Activated B cell treated with CpG ODN at 0.5 μM for 24 hours (primary cell): ENCODE results near the gene RIMKLB. TPM values are rescaled to one million over a fixed set of nuclear protein-coding genes. Genes with fewer than 3 reads are reported as not detected.

ENCODE experiments used
- ATAC-seq: fragments of 200-7000 bp; cut with Tn5 transposase; one replicate; pipeline ENCODE4 v1.10.0; 2021; ENCODE audit warnings: low read depth, mild to moderate bottlenecking, moderate library complexity
- CTCF ChIA-PET: fragments of 350-600 bp; sonication (Branson Sonifier 250); formaldehyde crosslinking; loops from one replicate; lab custom pipeline; 2021; ENCODE audit warnings: antibody characterized with exemption; lab: Charles Lee
- POLR2A ChIA-PET: fragments of 350-600 bp; sonication (Branson Sonifier 250); formaldehyde crosslinking; loops from one replicate; lab custom pipeline; 2021; ENCODE audit warnings: antibody characterized with exemption; lab: Charles Lee
- DNase-seq: peaks from one replicate; pipeline ENCODE4 v3.0.0; 2022
- H3K27ac Mint-ChIP-seq: one replicate; pipeline ENCODE4 v1.8.0; 2020; ENCODE audit warnings: mixed read lengths
- H3K27me3 Mint-ChIP-seq: one replicate; pipeline ENCODE4 v1.8.0; 2021; ENCODE audit warnings: mixed read lengths
- H3K36me3 Mint-ChIP-seq: one replicate; pipeline ENCODE4 v1.8.0; 2021; ENCODE audit warnings: low read depth, mixed read lengths
- H3K4me1 Mint-ChIP-seq: one replicate; pipeline ENCODE4 v1.8.0; 2021; ENCODE audit warnings: mixed read lengths
- H3K4me3 Mint-ChIP-seq: one replicate; pipeline ENCODE4 v1.8.0; 2020; ENCODE audit warnings: mild to moderate bottlenecking, mixed read lengths
- H3K9me3 Mint-ChIP-seq: one replicate; pipeline ENCODE4 v1.8.0; 2020; ENCODE audit warnings: mixed read lengths
- CTCF ChIP-seq: fragments of 200-600 bp; IDR thresholded peaks from one replicate; pipeline ENCODE4 v1.8.0; 2022; ENCODE audit warnings: antibody characterized with exemption, mild to moderate bottlenecking
- intact Hi-C: fragments of 100-400 bp; cut with micrococcal nuclease; formaldehyde crosslinking; loops from one replicate; pipeline ENCODE4 v1.15.1; 2024
- total RNA-seq: library from RNA; stranded (reverse); gene quantifications from 2 replicates; pipeline ENCODE4 v1.2.3, GENCODE V29; 2022

The RIMKLB gene
- total RNA-seq, 1 donor from 2014 or later, result 31.9 TPM

- Mint-ChIP-seq H3K4me1 (no peaks in the 10 kb centered on the region), H3K27me3 (no peaks in the 10 kb centered on the region), H3K9me3 (peaks cover 3% of the 10 kb centered on the region), H3K36me3 (no peaks in the 10 kb centered on the region), H3K27ac (no peak overlapping the region), H3K4me3 (no peak overlapping the region)
- ChIA-PET CTCF (no interaction called here), POLR2A (interaction anchor here (0.6 kb wide), 1 partner anchor 126 kb away, joined by 5 read pairs; no protein-coding TSS in a partner anchor)
- no peak for DNase-seq
- ATAC-seq, result no peak
- intact Hi-C loops, result no loop called here
- TF ChIP-seq CTCF, result no peak
Measured at GRCh38 chr12:8821591-8821990, 123.8 kb downstream of the RIMKLB start.

DNA sequence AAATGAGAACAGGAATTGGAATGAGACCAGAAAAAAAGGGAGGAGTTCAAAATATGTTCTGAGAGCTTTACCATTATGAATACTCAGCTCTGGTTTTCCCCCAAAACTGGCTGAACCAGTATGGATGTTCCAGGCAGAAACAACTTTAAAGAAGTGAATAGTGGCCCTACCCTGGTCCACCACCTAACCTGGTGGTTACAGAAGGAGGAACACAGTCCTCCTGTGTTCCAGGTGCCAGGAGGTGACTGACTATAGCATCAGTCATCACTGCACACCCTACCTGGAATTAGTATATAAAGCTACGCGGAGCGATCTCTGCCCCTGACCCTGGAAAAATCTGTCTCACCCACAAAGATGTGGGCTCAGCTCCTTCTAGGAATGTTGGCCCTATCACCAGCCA is 124.5 kb downstream of the RIMKLB start, which contains the start of gene A2ML1:
TSS of gene A2ML1 (plus strand) at position 324 of the 400 bp plus-strand sequence. CDS start at position 355, 31 bp downstream.
- TF ChIP-seq CTCF, result no peak
- CTCF ChIA-PET, result no interaction called here
- ATAC-seq (no peak), DNase-seq (no peak)
- Mint-ChIP-seq H3K9me3 (peaks cover 3% of the 10 kb centered on the region), H3K27ac (no peak within 1 kb of the TSS), H3K36me3 (no peaks in the 10 kb centered on the region), H3K27me3 (peaks cover under 1% of the 10 kb centered on the region), H3K4me1 (no peaks in the 10 kb centered on the region), H3K4me3 (no peak within 1 kb of the TSS)
- intact Hi-C loops, result no loop called here
- POLR2A ChIA-PET, result no interaction called here

DNA sequence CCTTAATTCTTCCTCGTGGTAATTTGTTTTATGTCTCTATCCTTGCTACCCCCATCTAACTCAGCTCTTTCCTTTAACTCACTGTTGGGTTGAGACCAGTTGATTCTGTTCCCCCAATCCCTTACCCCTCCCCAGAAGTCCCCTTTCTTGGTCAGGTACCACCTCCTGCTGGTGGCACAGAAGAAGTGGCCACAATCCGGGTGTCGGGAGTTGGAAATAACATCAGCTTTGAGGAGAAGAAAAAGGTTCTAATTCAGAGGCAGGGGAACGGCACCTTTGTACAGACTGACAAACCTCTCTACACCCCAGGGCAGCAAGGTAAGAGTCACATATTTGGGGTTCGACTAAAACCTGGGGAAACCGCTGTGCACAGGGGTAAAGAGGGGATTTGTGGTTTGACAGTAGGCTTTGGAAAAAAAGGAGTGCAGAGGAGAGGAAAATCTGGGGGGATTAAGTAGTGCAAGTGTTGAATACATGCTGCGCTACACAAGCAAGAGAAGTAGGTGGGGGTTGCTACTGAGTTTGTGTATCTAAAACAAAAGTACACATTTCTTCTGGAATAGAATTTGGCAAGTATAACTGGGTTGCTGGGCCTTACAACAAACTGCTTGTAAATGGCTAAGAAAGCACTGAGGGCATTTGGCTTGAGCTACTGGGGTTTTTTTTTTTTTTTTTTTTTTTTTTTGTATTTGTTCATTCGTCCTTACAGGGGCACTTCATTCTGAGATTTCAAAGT is 125.9 kb downstream of the RIMKLB start:
- no peak for TF ChIP-seq CTCF
- Mint-ChIP-seq H3K4me3 (no peak overlapping the region), H3K4me1 (no peaks in the 10 kb centered on the region), H3K9me3 (peaks cover 3% of the 10 kb centered on the region), H3K27ac (no peak overlapping the region), H3K36me3 (no peaks in the 10 kb centered on the region), H3K27me3 (peaks cover 3% of the 10 kb centered on the region)
- DNase-seq (no peak), ATAC-seq (no peak)
- CTCF ChIA-PET, result interaction anchor here (0.6 to 2.5 kb wide), 3 partner anchors 141 to 166 kb away, joined by 3 to 6 read pairs (median 3); no protein-coding TSS in a partner anchor
- intact Hi-C loops, result loop anchor here (1.0 kb wide), 1 partner anchor 141 kb away; no protein-coding TSS in a partner anchor
- POLR2A ChIA-PET, result interaction anchor here (0.6 kb wide), 1 partner anchor 301 kb away, joined by 4 read pairs; no protein-coding TSS in a partner anchor

- ATAC-seq (no peak), DNase-seq (no peak)
- TF ChIP-seq CTCF, result no peak
- Mint-ChIP-seq H3K9me3 (peaks cover 3% of the 10 kb centered on the region), H3K27me3 (peaks cover 3% of the 10 kb centered on the region), H3K36me3 (no peaks in the 10 kb centered on the region), H3K4me3 (no peak overlapping the region), H3K4me1 (no peaks in the 10 kb centered on the region), H3K27ac (no peak overlapping the region)
- ChIA-PET POLR2A (no interaction called here), CTCF (no interaction called here)
- intact Hi-C loops, result no loop called here
Measured at GRCh38 chr12:8827551-8828256, 129.9 kb downstream of the RIMKLB start.
